Epithelial cell of esophagus (primary cell): Measurements from ENCODE around the gene ALK.

Experiments used
- DNase-seq: peaks from one replicate; pipeline ENCODE4 v3.0.0; 2010; ENCODE audit warnings: low read depth
- H3K4me3 ChIP-seq: 2 replicates; pipeline ENCODE4 v1.5.1; 2011; ENCODE audit warnings: mild to moderate bottlenecking, low read length, control low read depth
- CTCF ChIP-seq: IDR thresholded peaks from 2 replicates; pipeline ENCODE4 v1.5.1; 2011; ENCODE audit warnings: low read depth, mild to moderate bottlenecking, low read length, control low read depth, inconsistent platforms; ENCODE audit not compliant: insufficient read depth; ENCODE audit errors: missing control alignments

The ALK gene

GRCh38 chr2:29236074-29236473 lies 685.3 kb downstream of the ALK start:
- H3K4me3 ChIP-seq: no peak overlapping the region
- no peak for TF ChIP-seq CTCF
- no peak for DNase-seq

DNA sequence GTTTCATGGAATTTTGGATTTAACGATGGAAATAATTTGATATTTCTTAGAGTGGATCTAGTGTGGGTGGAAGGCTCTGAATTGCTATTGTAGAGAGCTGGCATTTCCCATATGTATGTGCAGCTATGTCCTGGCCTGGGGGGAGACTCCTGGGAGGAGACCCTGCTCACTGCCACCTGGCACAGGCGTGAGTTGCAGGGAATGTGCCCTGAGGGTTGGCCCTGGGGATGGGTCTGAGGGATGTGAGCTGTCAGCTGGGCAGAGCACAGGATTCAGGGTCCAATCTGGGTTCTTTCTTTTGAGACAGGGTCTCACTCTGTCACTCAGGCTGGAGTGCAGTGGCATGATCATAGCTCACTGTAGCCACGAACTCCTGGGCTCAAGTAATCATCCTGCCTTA lies 686.0 kb downstream of the ALK start:
- TF ChIP-seq CTCF: no peak
- no peak for DNase-seq
- no peak overlapping the region for H3K4me3 ChIP-seq

DNA sequence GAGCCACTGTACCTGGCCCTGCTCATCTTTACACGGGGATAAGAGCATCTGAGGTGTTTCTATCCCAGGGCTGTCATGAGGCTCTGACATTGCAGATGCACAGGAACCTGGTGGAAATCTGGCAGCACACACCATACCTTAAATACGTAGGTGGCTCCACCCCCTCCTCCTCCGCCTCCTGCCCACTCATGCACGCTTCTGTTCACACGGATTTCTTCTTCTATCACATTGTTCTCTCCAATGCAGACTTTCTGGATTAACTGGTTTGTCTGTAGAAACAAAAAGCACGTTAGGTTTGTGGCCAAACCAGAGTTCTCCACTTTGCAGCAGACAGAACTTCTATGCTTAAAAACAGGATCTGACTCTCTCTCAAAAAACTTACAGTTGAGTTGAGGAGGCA lies 688.0 kb downstream of the ALK start:
- TF ChIP-seq CTCF: no peak
- peak; percentile 92 for DNase-seq

DNA sequence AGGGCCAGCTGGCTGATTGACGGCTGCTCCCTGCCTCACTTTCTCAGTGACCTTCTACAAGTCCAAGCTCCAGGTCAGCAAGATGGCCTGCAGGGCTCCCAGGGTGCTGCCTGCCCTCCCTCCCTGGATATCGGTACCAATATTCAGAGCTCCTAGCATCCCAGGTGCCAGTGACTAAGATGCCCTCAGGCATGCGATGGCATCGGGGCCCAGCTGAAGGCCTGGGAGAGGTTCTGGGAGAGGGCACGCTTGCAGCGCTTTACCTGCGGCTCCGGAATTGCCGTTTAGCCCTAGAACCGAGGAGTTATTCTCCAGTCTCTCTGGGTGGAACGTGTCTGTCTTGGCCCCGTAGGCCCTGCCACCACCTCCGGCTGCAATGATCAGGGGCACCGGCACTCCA lies 689.3 kb downstream of the ALK start:
- DNase-seq: no peak
- no peak for TF ChIP-seq CTCF
- H3K4me3 ChIP-seq: no peak overlapping the region

More for the DNA sequence above, 688.0 kb downstream of the ALK start:
- H3K4me3 ChIP-seq: no peak overlapping the region

- TF ChIP-seq CTCF: no peak
- DNase-seq: no peak
- no peak overlapping the region for H3K4me3 ChIP-seq
Measured at GRCh38 chr2:29229640-29230039, 691.7 kb downstream of the ALK start.

DNA sequence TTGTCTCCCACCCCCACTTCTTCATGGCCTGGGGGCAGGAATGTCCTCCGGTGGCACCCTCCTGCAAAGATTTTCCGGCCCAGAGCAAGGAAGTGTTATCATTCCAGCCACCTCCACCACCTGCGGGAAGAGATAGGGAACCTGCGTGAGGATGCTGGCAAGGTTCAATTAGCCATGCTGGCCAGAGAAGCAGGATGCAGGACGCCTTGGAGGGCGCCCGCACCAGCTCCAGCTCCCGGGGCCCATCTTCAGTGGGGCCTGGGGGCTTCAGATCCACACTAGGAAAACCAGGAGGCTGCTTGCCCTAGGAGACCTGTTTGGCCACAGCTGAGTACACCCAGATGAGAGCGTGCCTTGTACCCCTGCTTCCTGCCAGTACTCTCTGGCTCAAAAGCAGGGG lies 692.4 kb downstream of the ALK start:
- no peak overlapping the region for H3K4me3 ChIP-seq
- DNase-seq: no peak
- no peak for TF ChIP-seq CTCF

DNA sequence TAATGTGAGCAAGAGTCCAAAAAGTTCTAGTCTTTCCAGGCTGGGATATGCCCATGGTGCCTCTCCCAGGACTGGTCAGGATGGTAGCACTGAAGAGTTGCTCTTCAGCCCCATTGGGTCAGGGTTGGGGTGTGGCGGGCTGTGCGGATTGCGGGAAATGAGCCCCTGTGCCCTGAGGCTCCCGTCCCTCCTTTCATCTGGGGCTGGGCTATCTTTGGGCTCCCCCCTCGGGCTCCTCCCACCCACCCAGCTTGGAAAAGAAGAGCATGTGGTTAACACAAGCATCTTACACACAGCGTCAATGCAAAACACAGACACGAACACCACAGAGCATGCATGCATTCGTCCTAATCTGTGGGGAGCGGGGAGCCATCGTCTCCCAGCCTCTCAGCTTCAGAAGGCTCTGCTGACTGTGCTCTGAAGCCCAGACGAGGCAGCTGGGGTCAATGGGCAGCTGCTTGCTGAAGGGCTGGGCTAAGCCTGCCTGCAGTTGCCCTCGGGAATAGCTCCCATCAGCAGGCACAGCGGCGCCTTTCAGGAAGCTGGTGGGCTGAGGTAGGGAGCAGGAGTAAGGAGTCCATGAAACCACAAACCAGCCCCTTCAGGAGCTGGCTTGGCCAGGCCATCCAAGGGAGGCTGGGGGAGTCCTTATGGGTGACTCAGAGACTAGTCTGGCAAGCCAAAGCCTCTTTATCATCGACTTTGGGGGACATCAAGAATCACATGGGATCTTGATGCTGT lies 693.3 kb downstream of the ALK start:
- DNase-seq: peak; percentile 29
- TF ChIP-seq CTCF: no peak
- H3K4me3 ChIP-seq: no peak overlapping the region
